ENCODE measurements around the gene HSCB.
A peak's percentile ranks its signal among the peaks of the same experiment; 100 is the strongest.
"Not testable (repeated sequence)": the region's sequence is repeated elsewhere in the genome, so short reads cannot be mapped to it uniquely, and the experiment has no call there.

The HSCB gene

DNA sequence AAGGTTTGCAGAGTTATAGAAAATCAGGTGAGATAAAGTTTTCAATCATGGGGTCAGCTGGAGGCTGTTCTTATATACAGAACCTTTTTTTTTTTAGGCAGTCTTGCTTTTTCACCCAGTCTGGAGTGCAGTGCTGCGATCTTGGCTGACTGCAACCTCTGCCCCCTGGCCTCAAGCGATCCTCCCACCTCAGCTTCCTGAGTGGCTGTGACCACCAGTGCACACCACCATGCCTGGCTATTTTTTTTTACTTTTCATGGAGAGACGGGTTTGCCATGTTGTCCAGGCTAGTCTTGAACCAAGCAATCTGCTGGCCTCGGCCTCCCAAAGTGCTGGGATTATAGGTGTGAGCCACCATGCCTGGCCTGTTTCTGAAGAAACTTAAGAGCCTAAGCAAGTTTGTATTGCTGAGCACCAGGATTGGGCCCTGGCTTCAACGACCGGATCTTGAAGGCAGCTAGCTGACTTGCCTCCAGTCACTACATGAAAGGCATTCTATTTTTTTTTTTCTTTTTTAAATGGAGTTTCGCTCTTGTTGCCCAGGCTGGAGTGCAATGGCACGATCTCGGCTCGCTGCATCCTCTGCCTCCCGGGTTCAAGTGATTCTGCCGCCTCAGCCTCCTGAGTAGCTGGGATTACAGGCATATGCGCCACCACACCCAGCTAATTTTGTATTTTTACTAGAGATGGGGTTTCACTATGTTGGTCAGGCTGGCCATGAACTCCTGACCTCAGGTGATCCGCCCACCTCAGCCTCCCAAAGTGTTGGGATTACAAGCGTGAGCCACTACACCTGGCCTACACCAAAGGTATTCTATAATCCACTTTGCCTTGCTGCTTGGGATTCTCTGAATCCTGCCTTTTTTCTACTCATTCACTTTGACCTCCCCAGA lies 50.9 kb downstream of the HSCB start:
- DNase-seq: no peak

DNA sequence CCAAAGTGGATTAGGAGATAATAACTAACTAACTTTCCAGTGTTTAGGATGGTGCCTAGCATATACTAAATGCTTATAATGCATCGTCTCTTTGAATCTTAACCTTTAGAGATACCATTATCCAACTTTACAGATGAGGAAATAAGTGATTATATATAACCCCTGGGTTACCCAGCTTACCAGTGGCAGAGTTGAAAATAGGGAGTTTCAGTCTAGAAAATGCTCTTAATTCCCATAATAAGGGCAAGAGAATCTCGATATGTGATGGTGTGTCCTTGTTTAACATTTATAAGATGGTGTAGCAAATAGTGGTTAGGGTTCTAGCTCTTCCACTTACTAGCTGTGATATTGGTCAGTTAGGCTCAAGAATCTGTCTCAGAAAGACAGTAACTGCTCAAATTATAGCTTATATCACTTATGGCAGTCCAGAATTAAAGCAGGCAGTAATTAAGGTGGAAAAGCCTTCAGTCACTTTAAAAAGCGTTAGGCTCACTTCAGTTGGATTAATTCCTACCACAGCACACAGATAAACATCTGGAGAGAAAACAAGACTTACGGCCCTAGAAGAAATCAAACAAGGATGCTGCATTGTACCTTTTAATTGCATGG lies 52.2 kb downstream of the HSCB start:
- no peak for DNase-seq

DNA sequence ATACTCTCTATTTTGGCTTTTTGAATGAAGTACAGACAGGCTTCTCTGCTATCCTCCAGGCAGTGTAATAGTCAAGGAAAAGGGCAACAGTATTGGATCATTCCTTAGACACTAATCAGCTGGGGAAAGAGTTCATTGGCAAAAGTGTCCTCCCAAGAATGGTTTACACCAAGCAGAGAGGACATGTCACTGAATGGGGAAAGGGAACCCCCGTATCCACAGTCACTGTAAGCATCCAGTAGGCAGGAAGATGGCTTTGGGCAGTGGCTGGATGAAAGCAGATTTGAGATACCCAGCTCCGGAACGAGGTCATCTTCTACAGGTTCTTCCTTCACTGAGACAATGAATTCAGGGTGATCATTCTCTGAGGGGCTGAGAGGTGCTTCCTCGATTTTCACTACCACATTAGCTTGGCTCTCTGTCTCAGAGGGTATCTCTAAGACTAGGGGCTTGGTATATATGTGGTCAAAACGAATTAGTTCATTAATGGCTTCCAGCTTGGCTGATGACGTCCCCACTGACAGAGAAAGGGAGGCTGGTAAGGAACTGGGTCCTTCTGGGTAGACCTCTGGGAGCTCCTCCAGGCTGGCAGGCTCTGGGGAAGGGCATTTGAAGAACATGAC lies 53.3 kb downstream of the HSCB start:
- DNase-seq: no peak

DNA sequence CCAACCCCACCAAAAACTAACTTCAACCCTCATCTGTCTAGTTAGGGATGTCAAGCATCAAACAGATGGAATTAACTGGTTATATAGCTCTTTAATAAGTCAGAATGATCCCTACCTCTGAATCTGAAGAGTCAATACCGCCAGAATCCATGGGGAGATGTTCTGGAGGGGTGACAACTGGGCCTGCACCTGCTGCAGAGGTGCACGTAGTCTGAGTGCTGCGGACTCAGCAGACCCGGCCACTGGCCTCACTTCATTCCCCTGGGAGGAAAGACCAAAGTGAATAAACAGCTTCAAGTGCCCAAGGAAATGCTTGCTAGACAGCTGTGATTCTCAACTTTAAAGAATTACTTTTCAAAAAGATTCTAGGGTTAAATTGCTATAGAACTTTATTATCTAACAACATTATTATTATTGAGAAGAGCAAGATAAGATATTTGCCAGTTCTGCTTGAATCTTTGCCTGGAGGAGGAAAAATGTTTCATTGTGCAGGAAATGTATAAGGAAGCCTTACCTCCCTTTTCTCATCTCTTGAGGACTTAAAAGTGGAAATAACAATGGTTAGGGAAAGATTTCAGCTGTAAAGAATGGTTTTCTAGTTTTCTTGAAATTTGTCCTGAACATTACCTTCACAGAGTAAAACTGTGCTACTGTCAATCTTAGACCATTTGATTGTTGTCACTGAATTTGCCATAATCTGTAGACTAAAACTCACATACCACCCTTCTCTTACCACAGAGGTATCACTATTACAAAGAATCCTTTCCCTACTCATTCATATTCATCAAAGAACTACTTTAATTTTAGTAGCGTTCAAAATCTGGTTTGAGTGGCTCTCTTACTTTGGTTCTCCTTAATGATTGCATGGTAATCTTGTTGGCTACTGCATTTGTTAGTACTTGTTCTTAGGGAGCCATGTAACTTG lies 54.4 kb downstream of the HSCB start:
- no peak for DNase-seq

DNA sequence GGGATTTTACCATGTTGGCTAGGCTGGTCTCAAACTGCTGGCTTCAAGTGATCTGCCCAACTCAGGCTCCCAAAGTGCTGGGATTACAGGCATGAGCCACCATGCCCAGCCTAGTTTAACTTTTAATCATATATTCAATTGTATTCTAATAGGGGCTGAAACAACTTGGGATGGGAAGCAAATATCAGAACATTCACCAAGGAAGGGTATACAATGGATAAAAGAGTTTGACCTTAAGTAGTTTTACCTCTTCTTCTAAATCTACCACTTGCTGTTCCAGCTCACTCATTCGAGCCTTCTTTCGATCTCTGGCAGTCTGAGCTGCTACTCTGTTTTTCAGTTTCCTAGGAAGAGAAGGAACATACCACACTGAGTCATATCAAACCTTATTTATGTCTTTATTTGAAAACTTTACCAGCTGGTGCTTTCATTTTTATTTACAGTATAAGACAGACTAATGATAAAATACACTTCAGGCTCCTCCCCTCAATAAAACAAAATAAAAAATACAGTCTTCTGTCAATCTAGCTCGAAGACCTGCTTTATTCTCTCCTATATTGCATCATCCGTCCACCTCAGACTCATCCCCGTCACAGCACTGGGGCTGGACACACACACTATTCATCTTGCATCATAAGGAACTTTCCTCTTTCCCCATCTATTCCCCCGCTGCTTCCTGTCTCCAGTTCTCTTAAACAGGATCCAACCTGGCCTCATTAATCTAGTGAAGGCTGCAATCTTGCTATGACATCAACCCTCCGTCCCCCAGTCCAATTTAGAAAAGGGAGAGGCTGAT lies 57.2 kb downstream of the HSCB start:
- no peak for DNase-seq

DNA sequence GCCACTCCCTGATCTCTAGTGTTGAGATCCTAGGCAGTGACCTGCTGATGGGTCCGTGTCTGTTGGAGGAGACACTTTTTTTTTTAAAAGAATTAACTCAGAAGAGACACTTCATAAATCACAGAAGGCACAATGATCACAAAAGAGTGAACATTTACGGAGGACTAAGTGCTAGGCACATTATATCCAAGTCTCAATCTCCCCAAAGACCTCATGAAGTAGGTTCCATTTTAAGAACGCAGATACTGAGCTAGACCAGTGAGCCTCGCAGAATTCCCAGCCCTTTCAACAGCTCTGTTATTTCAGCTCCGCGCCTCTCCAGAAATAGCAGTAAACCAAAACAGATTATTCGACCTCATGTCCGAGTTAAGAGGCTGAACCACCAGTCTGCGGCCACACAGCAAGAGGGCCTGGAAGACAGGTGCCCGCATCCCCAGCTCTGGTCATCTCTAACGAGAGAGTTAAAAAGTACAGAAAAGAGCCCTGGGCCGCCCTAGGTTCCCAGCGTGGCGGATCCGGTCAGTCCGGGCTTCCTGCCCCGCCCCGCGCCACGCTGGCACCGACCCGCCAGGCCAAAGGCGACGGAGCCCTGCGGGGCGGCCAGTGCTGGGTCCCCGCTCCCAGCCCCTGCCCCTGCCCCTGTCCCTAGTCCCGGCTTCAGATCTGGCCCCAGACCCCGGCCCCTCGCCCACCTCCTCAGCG lies 57.9 kb downstream of the HSCB start:
- DNase-seq: no peak

DNA sequence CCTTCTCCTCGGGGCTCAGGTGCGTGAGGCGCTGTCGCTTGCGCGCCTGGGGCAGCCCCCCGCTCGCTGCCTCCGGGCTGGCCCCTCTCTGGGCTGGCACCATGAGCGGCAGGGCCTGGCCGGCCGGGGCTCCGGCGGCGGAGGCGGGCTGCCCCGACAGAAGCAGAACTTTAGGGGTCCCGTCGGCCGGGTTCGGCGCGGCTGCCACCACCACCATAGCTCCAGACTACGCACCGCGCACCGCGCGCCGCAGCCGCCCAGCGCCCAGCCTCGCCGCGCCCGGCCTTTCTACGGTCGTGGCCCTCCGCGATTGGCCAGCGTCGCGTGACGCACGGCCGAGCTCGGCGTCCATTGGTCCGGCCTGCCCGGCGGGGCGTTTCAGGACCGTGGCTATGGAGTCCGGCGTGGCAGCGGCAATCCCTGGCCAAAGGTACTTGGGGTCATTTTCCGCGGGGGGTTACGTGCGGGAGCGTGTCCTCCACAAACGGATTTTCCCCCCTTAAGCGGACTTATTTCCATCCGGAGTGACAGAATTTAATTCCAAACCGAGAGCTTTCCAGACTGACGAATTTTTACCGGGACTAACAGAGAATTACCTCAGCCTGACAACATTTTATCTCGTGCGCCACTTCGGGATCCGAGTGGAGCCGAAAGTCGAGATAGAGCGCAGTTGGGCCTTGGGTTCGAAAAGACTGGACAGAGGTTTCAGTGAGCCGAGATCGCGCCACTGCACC lies 58.6 kb downstream of the HSCB start, which contains the start of gene XBP1:
XBP1 (minus strand) TSS at position 262 of the 734 bp plus-strand sequence.
- DNase-seq: peak; percentile 71

DNA sequence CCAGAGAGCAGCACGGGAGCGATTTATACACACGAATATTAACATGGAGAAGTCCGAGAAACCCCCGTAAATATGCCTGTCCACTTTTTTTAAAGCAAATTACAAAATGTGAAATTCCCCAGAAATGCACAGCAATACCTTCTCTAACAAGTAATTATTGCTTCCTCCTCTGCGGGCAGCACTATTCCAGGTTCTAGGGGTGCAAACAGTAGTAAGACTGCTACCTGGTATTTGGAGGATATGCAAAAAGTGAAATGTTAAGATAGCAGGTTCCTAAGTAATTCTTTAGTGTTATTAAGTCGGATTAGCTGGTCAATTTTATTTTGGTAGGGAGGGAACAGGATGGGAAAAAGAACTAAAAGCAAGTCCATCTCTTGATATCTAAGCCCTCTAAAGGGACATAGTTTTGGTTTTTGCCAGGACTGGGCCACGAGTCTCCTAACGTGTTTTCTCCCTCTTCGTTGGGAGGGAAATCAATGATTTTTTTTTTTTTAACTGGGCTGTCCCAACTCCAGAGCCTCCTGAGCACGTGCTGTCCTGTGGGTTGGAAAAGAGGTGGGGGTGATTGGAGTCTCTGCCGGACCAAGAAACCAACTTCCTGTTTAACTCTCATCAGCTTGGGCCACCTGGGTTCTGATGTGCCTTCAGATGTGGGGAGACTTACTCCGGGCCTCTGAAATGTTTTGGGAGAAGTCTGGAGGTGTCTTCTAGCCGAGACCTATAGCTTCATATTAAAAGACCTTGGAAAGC lies 60.2 kb downstream of the HSCB start:
- no peak for DNase-seq

DNA sequence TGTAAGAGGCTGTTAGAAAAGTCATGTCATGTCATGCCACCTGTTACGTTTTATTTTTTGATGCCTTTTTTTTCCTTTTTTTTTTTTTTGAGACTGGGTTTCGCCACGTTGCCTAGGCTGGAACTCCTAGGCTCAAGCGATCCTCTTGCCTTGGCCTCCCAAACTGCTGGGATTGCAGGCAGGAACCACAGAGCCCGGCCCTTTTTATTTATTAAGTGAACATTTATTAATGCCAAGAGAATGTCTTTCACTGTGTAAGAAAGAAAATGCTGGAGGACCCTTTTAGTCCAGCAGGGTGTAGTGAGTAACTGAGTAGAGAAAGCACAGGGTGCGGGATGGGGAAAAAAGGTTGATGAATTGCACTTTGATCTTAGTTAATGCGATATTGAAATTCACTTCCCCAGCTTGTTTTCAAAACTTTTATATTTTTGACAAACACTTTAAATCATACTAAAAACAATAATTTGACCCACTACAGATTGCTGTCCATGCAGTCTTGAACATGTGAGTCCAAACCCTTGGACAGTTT lies 60.8 kb downstream of the HSCB start:
- DNase-seq: no peak

DNA sequence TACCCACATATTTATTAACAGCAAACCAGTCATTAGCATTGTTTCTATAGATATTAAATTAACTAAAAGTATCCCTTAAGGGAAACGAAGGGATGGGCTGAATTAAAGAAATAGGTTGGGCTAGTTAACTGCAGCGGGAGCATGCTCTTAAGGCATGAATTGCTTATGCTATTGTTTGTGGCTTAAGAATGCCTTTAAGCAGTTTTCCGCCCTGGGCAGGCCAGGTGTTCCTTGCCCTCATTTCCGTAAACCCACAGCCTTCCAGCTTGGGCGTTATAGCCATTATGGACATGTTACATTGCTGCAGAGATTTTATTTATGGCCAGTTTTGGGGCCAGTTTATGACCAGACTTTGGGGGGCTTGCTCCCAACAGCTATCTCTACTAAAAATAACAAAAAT lies 63.6 kb downstream of the HSCB start:
- DNase-seq: not testable (repeated sequence)

Data from NCI-H510A (cell line).